GM21825 (cell line): Measurements from ENCODE around the gene ANKRD23.
"Not testable (repeated sequence)": the region's sequence is repeated elsewhere in the genome, so short reads cannot be mapped to it uniquely, and the experiment has no call there.

Source experiments
- ATAC-seq: cut with Tn5 transposase; IDR thresholded peaks from one replicate; pipeline ENCODE4 v1.9.1; 2021; ENCODE audit warnings: mild to moderate bottlenecking, moderate library complexity; ENCODE audit not compliant: unreplicated experiment

Gene ANKRD23

DNA sequence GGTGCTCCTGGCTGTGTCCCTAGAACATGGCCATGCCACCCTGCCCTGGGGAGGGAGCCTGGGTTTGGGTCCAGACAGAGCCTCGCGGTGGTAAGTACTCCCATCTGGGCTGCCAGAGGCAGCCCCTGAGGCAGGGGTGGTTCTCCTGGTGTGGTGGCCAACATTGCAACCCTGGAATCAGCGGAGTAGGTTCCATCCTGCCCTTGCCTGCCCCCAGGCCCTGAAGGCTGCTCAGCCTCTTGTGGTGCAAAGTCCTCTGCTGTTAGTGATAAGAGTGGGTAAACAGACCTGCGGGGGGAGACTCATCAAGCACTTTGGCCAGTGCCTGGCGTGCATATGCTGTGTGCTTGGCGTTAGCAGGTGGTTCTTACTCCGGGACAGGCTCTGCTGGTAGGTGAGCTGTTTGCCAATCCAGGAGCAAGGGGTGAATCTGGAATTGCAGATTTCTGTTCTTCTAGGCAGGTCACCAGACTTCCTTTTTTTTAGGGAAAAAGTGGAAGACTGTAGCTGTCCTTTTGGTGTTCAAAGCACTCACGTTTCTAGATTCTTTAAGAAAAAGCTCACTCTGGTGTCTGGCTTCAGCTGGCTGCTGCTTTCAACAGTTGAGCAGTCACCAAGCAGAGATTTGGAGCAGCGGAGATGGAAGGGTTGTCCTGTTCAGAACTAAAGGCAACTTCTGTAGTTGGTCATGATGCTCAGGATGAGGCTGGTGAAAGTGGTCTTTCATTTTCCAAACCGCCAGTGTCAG lies 24.5 kb downstream of the ANKRD23 start:
- ATAC-seq: no peak

DNA sequence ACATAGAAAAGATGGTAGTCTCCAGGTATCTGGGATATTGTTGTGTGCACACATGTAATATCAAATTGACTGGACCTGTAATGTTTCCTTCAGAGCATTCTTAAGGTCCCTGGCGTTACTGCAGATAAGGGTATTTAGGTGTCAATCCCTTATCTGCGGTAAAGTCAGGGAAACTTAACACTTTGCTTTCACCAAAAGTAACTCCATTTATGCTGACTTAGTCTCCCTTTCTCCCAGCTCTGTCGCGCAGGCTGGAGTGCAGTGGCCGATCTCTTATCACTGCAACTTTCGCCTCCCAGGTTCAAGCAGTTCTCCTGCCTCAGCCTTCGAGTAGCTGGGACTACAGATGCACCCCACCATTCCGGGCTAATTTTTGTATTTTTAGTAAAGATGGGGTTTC lies 25.9 kb downstream of the ANKRD23 start:
- no peak for ATAC-seq

DNA sequence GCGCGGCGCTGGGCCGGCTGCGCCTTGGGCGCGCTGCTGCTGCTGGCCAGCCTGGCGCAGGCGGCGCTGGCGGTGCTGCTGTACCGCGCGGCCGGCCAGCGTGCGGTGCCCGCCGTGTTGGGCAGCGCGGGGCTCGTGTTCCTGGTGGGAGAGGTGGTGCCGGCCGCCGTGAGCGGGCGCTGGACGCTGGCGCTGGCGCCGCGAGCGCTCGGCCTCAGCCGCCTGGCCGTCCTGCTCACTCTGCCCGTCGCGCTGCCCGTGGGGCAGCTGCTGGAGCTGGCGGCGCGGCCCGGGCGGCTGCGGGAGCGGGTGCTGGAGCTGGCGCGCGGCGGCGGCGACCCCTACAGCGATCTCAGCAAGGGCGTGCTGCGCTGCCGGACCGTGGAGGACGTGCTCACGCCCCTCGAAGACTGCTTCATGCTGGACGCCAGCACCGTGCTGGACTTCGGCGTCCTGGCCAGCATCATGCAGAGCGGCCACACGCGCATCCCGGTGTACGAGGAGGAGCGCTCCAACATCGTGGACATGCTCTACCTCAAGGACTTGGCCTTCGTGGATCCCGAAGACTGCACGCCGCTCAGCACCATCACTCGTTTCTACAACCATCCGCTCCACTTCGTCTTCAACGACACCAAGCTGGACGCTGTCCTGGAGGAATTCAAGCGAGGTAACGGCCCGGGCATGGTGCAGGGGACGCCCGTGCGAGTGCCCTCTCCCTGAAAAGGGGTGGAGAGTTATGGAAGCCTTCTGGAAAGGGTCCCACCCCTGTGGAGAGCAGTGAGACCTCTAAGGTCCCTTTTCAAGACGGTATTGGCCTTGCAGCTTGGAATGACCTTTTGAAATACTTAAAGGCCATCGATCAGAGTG lies 26.8 kb downstream of the ANKRD23 start:
- ATAC-seq: peak; percentile 2

DNA sequence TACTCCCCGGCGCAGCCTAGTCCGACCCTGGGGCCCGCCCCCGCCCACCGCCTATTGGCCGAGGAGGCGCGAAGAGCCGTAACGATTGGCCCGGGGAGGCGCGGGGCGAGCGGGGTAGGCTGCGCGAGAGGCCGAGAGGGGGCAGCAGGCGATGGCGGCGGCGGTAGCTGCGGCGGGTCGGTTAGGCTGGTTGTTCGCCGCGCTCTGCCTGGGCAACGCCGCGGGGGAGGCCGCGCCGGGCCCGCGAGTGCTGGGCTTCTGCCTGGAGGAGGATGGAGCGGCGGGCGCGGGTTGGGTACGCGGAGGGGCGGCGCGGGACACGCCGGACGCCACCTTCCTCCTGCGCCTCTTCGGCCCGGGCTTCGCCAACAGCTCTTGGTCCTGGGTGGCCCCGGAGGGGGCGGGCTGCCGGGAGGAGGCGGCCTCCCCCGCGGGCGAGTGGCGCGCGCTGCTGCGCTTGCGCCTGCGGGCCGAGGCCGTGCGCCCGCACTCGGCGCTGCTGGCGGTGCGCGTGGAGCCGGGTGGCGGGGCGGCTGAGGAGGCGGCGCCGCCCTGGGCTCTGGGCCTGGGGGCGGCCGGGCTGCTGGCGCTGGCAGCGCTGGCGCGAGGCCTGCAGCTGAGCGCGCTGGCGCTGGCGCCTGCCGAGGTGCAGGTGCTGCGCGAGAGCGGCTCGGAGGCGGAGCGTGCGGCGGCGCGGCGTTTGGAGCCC lies 27.5 kb downstream of the ANKRD23 start, which contains the start of gene CNNM3:
Gene CNNM3, plus strand, starts transcription at position 142 of the 709 bp plus-strand sequence. Its CDS starts 10 bp downstream, at position 152.
- peak; percentile 81 for ATAC-seq

DNA sequence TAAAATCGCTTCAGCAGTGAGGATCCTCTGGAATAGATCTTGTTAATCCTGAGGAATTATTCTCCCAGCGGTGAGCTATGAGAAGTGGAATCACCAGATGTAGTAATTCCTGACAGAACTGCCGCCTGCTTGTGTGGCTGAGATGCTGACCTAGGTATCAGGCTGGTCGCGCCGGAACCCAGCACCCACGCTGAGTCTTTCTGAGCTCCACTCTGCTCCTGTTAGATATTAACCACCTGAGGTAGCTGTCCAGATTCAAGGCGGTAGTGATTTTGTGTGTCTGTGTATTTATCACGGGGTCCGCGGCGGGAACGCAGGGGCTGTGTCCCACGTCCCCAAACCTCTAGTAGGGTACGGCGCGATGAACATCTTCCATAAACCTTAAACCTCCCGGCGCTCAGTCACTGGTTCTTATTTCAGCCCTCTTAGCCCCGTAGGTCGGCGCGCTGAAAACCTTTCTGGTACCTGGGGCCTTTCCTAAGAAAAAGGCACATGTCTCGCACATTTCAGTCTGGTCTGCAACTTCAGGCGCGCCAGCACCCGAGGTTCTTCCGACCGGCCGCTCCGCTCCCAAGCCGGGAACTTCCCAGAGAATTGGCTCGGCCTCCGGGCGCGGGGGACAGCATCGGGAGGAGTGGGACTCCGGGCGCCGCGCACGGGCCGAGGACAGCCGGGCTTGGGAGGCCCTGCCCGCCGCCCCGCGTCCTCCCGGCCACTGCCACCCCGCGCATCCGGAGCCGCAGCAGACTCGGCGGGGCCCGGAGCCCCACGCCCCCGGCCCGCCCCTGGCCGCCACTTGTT lies 28.3 kb downstream of the ANKRD23 start:
- ATAC-seq: no peak

DNA sequence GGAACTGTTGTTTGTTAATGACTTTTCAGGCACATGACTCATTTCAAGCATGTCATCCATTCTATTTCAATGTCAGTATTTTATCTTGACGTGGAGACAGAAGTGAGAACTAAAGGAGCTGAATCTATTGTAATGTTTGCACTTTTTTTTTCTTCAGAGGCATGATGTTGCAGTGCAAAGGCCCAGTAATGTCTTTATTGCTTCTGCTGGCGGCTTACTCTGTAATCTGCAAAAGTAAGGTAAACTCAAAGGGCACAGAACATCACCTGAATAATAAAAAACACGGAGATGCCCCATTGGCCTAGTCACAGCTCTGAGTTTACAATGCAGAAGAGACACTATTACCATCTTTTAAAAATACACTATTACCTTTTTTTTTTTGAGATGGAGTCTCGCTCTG lies 30.2 kb downstream of the ANKRD23 start:
- no peak for ATAC-seq

DNA sequence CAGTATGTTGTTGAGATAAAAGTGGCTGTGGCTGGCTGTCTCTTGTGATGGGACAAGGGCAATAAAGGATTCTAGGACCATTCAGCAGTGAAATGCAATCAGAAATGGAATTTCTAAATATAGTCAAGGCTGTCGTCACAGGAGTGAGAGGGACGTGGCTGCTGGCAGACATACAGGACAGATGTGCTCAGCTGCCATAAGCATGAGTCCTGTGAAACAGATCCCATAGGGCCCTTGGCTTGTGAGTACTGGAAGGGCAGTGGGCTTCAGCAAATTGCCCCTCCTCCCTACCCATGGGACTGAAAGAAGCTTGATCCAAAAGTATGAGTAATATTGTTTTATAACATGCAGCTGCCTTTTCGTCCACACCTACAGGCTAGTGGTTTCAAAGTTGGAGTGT lies 31.9 kb downstream of the ANKRD23 start:
- no peak for ATAC-seq

DNA sequence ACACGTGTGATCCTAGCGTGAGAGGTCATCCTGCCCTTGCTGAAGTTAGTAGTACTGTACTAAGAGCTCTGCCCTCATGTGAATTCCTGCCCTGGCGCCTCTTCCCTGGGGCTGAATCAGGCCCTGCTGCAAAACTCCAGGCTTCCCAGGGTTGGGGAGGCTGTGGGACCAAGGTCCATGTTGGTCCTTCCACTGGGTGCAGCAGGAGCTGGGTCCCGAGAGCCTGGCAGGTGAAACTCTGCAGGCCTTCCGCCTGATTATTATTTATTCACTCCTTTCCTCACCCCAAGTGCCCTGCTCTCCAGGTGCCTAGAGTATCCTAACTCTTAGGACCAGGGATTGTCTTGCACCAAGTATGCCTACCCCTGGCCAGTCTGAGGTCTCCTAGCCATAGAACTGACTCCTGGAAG lies 33.0 kb downstream of the ANKRD23 start:
- ATAC-seq: no peak

DNA sequence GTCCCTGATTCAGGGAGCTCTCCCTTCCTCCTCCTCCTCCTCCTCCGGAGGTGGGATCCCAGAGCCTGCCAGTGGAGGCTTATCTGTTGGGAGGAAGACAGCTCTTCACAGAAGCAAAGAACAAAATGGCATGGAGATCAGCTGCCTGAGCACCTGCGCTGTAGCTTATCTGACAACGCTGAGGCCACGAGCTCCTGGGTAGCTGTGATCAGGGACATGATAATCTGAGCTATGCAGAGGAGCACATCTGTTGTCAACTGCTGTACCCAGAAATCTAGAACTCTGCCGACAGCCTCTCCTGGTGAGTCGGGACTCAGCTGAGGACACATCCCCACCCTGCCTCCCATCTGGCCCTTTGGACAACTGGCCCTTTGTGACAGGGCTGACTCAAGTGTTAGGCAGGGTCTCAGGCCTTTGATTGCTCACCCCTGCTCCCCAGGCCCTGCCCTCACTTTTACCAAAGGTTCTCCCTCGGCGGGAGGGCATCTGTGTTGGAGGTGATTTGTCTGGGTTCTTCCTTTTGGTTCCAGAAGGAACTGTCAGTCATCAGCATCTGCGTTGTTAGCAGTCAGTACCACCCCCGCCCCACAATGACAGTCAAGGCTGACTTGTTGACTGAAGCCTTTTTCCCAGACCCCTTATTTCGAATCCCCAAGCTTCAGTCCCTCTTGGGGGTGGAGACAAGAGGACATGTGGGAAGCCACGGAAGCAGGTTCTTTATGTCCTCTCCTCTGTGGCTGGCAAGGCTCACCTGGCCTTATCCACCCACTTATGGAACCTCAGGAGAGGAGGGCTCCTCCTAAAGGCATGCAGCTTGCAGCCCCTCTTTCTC lies 33.7 kb downstream of the ANKRD23 start:
- no peak for ATAC-seq

DNA sequence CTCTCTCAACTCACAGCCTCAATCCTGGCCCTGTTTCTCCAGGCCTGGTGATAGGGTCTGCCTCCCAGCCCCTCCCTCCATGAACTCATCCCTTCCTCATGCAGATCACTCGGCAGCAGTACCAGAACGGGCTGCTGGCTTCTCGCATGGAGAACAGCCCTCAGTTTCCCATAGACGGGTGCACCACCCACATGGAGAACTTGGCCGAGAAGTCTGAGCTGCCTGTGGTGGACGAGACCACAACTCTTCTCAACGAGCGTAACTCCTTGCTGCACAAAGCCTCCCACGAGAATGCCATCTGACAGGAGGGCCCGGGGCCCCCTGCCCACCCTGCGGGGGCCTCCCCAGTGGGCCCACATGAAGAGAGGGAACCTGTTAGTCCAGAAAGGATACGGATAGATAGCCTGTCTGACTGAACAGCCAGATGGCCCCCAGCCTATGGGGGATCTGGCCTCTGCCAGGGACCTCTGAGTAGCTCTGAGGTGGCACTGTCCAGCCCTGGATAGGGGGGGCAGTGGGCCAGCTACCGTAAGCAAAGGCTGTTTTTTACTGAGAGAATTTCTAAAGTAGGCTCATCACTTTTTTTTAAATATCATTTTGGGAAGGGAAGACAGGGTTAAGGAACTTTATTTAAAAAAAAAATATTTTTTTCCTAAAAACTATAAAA lies 34.5 kb downstream of the ANKRD23 start:
- ATAC-seq: no peak

DNA sequence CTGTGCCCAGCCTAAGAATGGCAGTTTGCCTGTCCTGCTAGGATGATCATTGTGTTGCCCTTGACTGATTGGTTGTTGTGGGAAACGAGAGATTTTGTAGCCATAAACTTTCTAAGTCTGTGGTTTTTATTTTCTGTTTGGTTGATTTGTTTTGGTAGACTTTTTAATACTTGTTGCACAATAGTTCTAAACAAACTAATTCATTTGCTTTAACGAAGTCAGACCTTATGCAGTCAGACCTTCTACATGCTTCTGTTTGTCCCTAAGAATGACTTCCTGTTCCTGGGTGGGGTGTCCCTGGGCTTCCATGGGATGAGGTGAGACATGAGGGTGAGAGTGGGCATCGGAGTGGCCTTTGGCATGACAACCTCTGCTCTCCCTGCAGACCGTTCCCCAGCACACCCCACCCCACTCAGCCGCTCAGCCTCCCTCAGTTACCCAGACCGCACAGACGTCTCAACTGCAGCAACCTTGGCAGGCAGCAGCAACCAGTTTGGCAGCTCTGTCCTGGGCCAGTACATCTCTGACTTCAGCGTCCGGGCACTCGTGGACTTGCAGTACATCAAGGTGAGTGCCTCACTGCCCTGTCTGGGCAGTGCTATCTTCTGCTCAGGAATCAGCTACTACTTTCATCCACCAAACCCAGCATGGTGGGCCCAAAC lies 35.5 kb downstream of the ANKRD23 start:
- ATAC-seq: no peak

DNA sequence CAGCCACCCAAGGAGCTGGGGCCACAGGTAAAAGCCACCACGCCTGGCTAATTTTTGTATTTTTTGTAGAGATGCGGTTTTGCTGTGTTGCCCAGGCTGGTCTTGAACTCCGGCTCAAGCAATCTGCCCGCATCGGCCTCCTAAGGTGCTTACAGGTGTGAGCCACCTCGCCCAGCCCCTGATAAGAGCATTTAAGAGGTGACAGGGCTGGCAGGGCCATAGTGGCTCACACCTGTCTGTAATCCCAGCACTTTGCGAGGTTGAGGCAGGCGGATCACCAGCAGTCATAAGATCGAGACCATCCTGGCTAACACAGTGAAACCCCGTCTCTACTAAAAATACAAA lies 36.7 kb downstream of the ANKRD23 start:
- no peak for ATAC-seq

DNA sequence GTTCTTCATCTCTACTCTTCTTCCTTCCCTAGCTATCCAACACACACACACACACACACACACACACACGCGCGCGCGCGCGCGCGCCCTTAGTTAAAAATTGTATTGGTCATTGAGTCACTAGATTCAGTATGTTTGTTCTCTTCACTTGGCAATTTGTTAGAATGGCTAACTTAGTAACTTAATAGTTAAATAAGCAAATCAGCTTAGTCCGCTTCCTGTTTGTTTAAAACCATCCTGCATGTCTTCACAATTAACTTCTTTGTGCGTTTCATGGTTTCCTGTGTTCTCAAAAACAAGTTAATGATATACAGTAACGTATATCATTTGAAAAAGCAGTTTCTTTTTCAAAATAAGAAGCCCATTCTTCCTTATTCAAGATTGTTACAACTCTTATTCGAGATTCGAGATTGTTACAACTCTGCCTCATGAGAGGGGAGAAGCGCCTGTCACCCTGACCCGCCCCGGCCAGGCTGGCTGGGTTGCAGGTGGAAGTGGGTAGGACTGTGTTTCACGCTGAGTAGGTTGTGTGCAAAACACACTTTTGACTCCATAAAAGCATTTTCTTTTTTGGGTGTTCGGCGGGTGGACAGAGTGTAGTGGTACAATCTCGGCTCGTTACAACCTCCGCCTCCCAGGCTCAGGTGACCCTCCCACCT lies 37.2 kb downstream of the ANKRD23 start:
- ATAC-seq: peak; percentile 52

DNA sequence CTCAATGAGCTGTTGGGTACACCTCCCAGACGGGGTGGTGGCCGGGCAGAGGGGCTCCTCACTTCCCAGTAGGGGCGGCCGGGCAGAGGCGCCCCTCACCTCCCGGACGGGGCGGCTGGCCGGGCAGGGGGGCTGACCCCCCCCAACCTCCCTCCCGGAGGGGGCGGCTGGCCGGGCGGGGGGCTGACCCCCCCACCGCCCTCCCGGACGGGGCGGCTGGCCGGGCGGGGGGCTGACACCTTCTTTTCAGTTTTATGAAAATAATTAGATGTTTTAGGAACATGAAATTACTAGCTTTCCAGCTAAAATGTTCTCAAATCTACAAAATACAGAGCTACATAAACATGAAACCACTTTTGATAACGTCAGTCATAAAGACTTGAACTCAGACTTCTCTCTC lies 37.9 kb downstream of the ANKRD23 start:
- not testable (repeated sequence) for ATAC-seq

DNA sequence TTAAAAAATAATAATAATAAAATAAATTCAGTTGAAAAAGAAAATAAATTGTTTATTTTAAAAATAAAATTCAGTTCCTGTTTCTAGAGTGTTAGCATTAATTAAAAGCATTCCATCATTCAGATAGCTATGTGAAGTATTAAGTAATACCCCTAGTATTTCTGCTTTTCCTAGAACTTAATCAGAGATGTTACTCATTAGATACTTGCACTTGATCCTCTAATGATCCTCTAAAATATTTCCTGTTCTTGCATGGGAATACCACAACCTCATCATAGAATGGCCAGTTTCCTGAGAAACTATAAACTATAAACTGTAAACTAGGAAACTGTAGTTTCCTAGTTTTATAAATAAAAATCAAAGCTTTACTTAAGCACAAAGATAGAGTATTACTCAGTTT lies 38.8 kb downstream of the ANKRD23 start:
- no peak for ATAC-seq

DNA sequence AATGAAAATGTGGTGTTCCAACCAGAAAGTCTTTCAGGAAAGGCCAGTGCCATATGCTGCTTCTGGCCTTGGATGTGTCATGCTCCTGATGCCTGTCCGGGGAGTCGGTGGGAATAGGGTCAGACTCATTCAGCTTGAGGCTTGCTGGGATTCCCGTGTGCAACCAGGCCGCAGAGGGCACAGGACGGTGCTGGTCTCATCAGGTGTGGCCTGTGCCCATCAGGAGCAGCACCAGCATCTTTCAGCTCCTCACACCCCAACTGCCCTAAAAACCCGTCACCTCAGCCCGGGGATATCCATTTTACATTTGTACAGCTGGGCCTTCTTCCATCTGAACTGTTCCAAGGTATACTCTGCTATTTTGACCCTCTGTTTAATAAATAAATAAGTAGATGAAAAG lies 41.1 kb downstream of the ANKRD23 start:
- ATAC-seq: no peak

DNA sequence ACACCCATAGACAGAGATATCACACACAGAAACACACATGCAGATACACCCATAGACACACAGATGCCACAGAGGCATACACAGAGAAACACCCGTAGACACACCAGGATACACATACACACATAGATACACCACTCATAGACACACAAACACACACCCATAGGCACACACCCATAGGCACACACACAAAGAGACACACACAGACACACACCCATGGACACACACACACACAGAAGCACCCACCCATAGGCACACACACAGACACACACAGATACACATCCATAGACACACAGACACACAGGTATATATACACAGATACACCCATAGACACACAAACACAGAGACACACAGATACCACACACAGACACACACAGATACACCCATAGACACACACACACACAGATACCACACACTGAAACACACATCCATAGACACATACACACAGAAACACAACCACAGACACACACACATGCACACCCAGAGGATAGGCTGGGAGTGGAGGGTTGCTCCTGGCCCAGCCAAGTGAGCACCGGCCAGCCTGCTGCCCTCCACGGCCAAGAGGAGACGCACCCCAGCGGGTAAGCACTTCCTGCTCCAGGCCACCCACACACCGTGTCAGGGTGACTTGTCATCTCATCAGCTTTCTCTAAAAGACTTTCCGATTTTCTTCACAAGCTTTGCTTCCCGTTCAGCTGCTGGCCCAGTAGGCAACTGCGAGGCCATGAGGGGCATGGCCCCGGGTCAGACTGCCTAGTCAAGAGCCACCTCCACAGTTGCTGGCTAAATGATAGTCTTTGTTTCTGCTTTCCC lies 41.8 kb downstream of the ANKRD23 start:
- ATAC-seq: no peak
